Chondrocyte (in vitro differentiated cells): ENCODE measurements around the gene GLB1L3. TPM values are rescaled to one million over a fixed set of nuclear protein-coding genes. Genes with fewer than 3 reads are reported as not detected.

Source experiments
- DNase-seq: peaks from one replicate; pipeline ENCODE4 v3.0.0; 2021; ENCODE audit warnings: mixed read lengths, low spot score
- H3K27ac Mint-ChIP-seq: one replicate; pipeline ENCODE4 v1.8.0; 2021; ENCODE audit warnings: mild to moderate bottlenecking, moderate library complexity, mixed read lengths; ENCODE audit not compliant: unreplicated experiment
- H3K27me3 Mint-ChIP-seq: 2 replicates; pipeline ENCODE4 v1.8.0; 2021; ENCODE audit warnings: low read depth, mixed read lengths
- H3K36me3 Mint-ChIP-seq: 2 replicates; pipeline ENCODE4 v1.8.0; 2021; ENCODE audit warnings: low read depth, mixed read lengths
- H3K4me1 Mint-ChIP-seq: 2 replicates; pipeline ENCODE4 v1.8.0; 2021; ENCODE audit warnings: low read depth, mild to moderate bottlenecking, mixed read lengths
- H3K4me3 Mint-ChIP-seq: one replicate; pipeline ENCODE4 v1.8.0; 2021; ENCODE audit warnings: mild to moderate bottlenecking, moderate library complexity, mixed read lengths; ENCODE audit not compliant: unreplicated experiment
- H3K9me3 Mint-ChIP-seq: 2 replicates; pipeline ENCODE4 v1.8.0; 2021; ENCODE audit warnings: low read depth, mixed read lengths
- CTCF ChIP-seq: fragments of 200-600 bp; sonication (generic); IDR thresholded peaks from 2 replicates; pipeline ENCODE4 v1.5.0; 2021; ENCODE audit warnings: antibody characterized with exemption, mild to moderate bottlenecking, moderate library complexity
- total RNA-seq: library from RNA; stranded (reverse); gene quantifications from 3 replicates; pipeline ENCODE4 v1.2.1, GENCODE V29; 2021

The GLB1L3 gene
- total RNA-seq, 1 donor from 2014 or later: not detected

DNA sequence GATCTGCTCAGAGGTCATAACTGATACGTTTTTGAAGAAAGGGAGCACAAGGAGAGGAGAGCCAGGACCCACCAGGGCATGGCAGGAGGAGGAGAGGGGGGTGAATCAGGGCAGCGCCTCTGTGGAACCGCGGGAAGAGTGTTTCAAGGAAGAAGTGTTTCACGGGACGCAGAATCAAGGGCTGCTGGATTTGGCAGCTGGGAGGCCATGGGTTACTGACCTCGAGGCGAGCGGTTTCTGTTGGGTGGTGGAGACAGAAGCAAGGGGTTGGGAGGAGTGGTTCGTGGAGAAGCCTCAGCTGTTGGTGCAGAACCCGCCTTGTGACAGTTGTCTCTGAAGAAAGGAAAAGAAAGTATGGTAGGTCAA is 38.6 kb upstream of the GLB1L3 start:
- H3K27ac Mint-ChIP-seq: no peak overlapping the region
- no peak for TF ChIP-seq CTCF
- no peaks in the 10 kb centered on the region for H3K9me3 Mint-ChIP-seq
- H3K4me3 Mint-ChIP-seq: no peak overlapping the region
- H3K36me3 Mint-ChIP-seq: peaks cover 22% of the 10 kb centered on the region
- H3K27me3 Mint-ChIP-seq: no peaks in the 10 kb centered on the region
- no peak for DNase-seq
- peaks cover 6% of the 10 kb centered on the region for H3K4me1 Mint-ChIP-seq

- peaks cover 28% of the 10 kb centered on the region for H3K36me3 Mint-ChIP-seq
- H3K27me3 Mint-ChIP-seq: no peaks in the 10 kb centered on the region
- no peak overlapping the region for H3K27ac Mint-ChIP-seq
- TF ChIP-seq CTCF: no peak
- no peak for DNase-seq
- H3K4me1 Mint-ChIP-seq: peaks cover under 1% of the 10 kb centered on the region
- no peaks in the 10 kb centered on the region for H3K9me3 Mint-ChIP-seq
- H3K4me3 Mint-ChIP-seq: no peak overlapping the region
These were observed 37.2 kb upstream of the GLB1L3 start for GRCh38 chr11:134238956-134239355.

GRCh38 chr11:134240592-134240991 is 35.6 kb upstream of the GLB1L3 start:
- Mint-ChIP-seq H3K27me3 (no peaks in the 10 kb centered on the region), H3K4me1 (no peaks in the 10 kb centered on the region), H3K4me3 (no peak overlapping the region), H3K36me3 (peaks cover 31% of the 10 kb centered on the region), H3K27ac (no peak overlapping the region), H3K9me3 (no peaks in the 10 kb centered on the region)
- DNase-seq: no peak
- TF ChIP-seq CTCF: no peak

DNA sequence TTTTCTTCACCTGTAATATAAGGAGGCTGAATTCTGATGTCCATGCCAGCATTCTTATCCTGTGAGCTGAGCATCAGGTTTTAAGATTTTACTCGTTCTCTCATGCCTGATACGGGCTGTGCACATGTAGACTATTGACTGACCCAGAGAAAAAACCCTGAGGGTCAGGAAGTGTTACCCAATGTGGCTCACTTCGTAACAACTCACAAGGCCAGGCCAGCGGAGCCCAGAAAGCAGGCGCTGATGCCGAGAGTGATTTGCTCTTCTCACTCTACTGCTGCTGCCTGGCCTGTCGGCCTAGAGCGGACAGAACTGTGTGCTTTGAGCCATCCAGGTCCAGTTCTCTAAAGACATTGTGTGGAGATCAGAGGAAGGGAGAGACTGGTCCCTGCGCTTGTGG is 33.8 kb upstream of the GLB1L3 start:
- no peaks in the 10 kb centered on the region for H3K9me3 Mint-ChIP-seq
- no peak overlapping the region for H3K27ac Mint-ChIP-seq
- no peak overlapping the region for H3K4me3 Mint-ChIP-seq
- TF ChIP-seq CTCF: no peak
- H3K27me3 Mint-ChIP-seq: no peaks in the 10 kb centered on the region
- H3K36me3 Mint-ChIP-seq: peaks cover 25% of the 10 kb centered on the region
- H3K4me1 Mint-ChIP-seq: no peaks in the 10 kb centered on the region
- no peak for DNase-seq

DNA sequence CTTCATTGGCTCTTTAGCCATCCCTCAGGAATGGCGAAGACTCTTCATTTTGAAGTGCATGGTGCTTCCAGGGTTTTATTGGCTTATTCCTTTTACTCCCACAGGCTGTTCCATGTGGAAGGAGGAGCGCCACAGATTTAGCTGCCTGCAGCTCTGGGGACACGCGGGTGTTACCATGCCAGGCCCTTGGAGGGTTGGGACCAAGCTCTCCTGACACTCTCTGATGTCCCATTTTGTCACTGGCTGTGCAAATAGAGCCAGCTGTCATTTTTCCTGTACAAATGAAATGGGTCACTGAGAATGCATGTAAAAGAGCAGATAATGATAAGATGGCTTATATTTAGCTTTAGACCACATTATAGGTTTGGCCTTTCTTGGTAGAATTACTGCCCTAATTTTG is 32.3 kb upstream of the GLB1L3 start:
- Mint-ChIP-seq H3K4me3 (no peak overlapping the region), H3K27me3 (no peaks in the 10 kb centered on the region), H3K9me3 (no peaks in the 10 kb centered on the region), H3K4me1 (no peaks in the 10 kb centered on the region), H3K27ac (no peak overlapping the region), H3K36me3 (peaks cover 26% of the 10 kb centered on the region)
- no peak for DNase-seq
- TF ChIP-seq CTCF: no peak
